HEK293 (cell line): ENCODE data around the gene UBR4.

ENCODE experiments used
- CTCF ChIA-PET: fragments of 350-600 bp; formaldehyde crosslinking; extraction: SDS; loops from one replicate; lab custom pipeline; 2021; ENCODE audit warnings: antibody characterized with exemption; lab: Yijun Ruan, JAX
- POLR2A ChIA-PET: fragments of 300-600 bp; formaldehyde crosslinking; extraction: SDS; loops from one replicate; lab custom pipeline; 2020; ENCODE audit warnings: antibody characterized with exemption, inconsistent platforms; lab: Yijun Ruan, JAX
- H3K27ac ChIP-seq: fragments of 200-500 bp; sonication (Bioruptor generic); 2 replicates; pipeline ENCODE4 v1.5.1; 2014; ENCODE audit warnings: low read depth, low read length, control low read depth, inconsistent platforms; ENCODE audit errors: extremely low read depth
- H3K36me3 ChIP-seq, 2 experiments: fragments of 200-500 bp in 1 of 2; sonication (Bioruptor generic) in 1 of 2; 1 replicate in 1 of 2; 2 replicates in 1 of 2; pipeline ENCODE4 v1.5.1; 2014 to 2017; ENCODE audit warnings: inconsistent platforms in 2 of 2, low read length in 2 of 2; ENCODE audit not compliant: control insufficient read depth in 2 of 2, insufficient read depth in 1 of 2
- H3K4me1 ChIP-seq: fragments of 200-500 bp; sonication (Bioruptor generic); 2 replicates; pipeline ENCODE4 v1.5.1; 2014; ENCODE audit warnings: mild to moderate bottlenecking, low read length, inconsistent platforms; ENCODE audit not compliant: control insufficient read depth, insufficient read depth
- H3K4me3 ChIP-seq: 2 replicates; pipeline ENCODE4 v1.5.1; 2011; ENCODE audit warnings: low read depth, mild to moderate bottlenecking, control low read depth, low read length, moderate library complexity
- H3K9me3 ChIP-seq: fragments of 200-500 bp; sonication (Bioruptor generic); 2 replicates; pipeline ENCODE4 v1.5.1; 2014; ENCODE audit warnings: low read depth, low read length, inconsistent platforms; ENCODE audit not compliant: control insufficient read depth, insufficient read depth
- GLIS1 ChIP-seq: fragments of 450-650 bp; formaldehyde crosslinking; IDR thresholded peaks from 2 replicates; pipeline ENCODE4 v1.5.1; 2016; ENCODE audit warnings: missing biosample characterization, missing genetic modification characterization
- HOXD13 ChIP-seq: sonication (generic); formaldehyde crosslinking; IDR thresholded peaks from 2 replicates; pipeline ENCODE4 v1.8.0; 2022; ENCODE audit warnings: missing genetic modification reagents, borderline replicate concordance
- KLF1 ChIP-seq: fragments of 450-650 bp; formaldehyde crosslinking; IDR thresholded peaks from 2 replicates; pipeline ENCODE4 v1.5.1; 2016; ENCODE audit warnings: missing biosample characterization, missing genetic modification characterization
- KLF17 ChIP-seq: fragments of 450-650 bp; formaldehyde crosslinking; IDR thresholded peaks from 2 replicates; pipeline ENCODE4 v1.5.1; 2016; ENCODE audit warnings: missing biosample characterization, missing genetic modification characterization
- KLF7 ChIP-seq: fragments of 450-650 bp; formaldehyde crosslinking; IDR thresholded peaks from 2 replicates; pipeline ENCODE4 v1.5.1; 2016; ENCODE audit warnings: missing biosample characterization, missing genetic modification characterization, borderline replicate concordance
- SP7 ChIP-seq: fragments of 450-650 bp; formaldehyde crosslinking; IDR thresholded peaks from 2 replicates; pipeline ENCODE4 v1.5.1; 2016; ENCODE audit warnings: missing biosample characterization, missing genetic modification characterization
- YY2 ChIP-seq: fragments of 450-650 bp; formaldehyde crosslinking; IDR thresholded peaks from 2 replicates; pipeline ENCODE4 v1.5.1; 2016; ENCODE audit warnings: missing biosample characterization, missing genetic modification characterization
- ZBTB7A ChIP-seq: fragments of 450-650 bp; formaldehyde crosslinking; IDR thresholded peaks from 2 replicates; pipeline ENCODE4 v1.5.1; 2016; ENCODE audit warnings: low read depth, missing biosample characterization, missing genetic modification characterization
- ZFP3 ChIP-seq: fragments of 450-650 bp; formaldehyde crosslinking; IDR thresholded peaks from 2 replicates; pipeline ENCODE4 v1.5.1; 2016; ENCODE audit warnings: low read depth, missing biosample characterization, missing genetic modification characterization
- ZNF2 ChIP-seq: fragments of 450-650 bp; formaldehyde crosslinking; IDR thresholded peaks from 2 replicates; pipeline ENCODE4 v1.5.1; 2016; ENCODE audit warnings: missing biosample characterization, missing genetic modification characterization
- ZNF221 ChIP-seq: fragments of 450-650 bp; formaldehyde crosslinking; IDR thresholded peaks from 2 replicates; pipeline ENCODE4 v1.5.1; 2017; ENCODE audit warnings: missing biosample characterization, missing genetic modification characterization, borderline replicate concordance
- ZNF248 ChIP-seq: fragments of 450-650 bp; formaldehyde crosslinking; IDR thresholded peaks from 2 replicates; pipeline ENCODE4 v1.5.1; 2017; ENCODE audit warnings: missing biosample characterization, missing genetic modification characterization
- ZNF266 ChIP-seq: fragments of 450-650 bp; formaldehyde crosslinking; IDR thresholded peaks from 2 replicates; pipeline ENCODE4 v1.5.1; 2016; ENCODE audit warnings: missing biosample characterization, missing genetic modification characterization, low read depth
- ZNF280D ChIP-seq: fragments of 450-650 bp; formaldehyde crosslinking; IDR thresholded peaks from 2 replicates; pipeline ENCODE4 v1.5.1; 2016; ENCODE audit warnings: missing biosample characterization, missing genetic modification characterization
- ZNF366 ChIP-seq: fragments of 450-650 bp; formaldehyde crosslinking; conservative IDR thresholded peaks from 2 replicates; pipeline ENCODE4 v1.5.1; 2016; ENCODE audit warnings: missing biosample characterization, missing genetic modification characterization
- ZNF449 ChIP-seq: fragments of 450-650 bp; formaldehyde crosslinking; IDR thresholded peaks from 2 replicates; pipeline ENCODE4 v1.5.1; 2017; ENCODE audit warnings: missing biosample characterization, mild to moderate bottlenecking, missing genetic modification characterization, moderate library complexity
- ZNF501 ChIP-seq: fragments of 450-650 bp; formaldehyde crosslinking; IDR thresholded peaks from 2 replicates; pipeline ENCODE4 v1.5.1; 2016; ENCODE audit warnings: missing biosample characterization, missing genetic modification characterization
- ZNF621 ChIP-seq: fragments of 450-650 bp; formaldehyde crosslinking; IDR thresholded peaks from 2 replicates; pipeline ENCODE4 v1.5.1; 2017; ENCODE audit warnings: missing biosample characterization, missing genetic modification characterization
- ZNF623 ChIP-seq: fragments of 450-650 bp; formaldehyde crosslinking; IDR thresholded peaks from 2 replicates; pipeline ENCODE4 v1.5.1; 2016; ENCODE audit warnings: missing biosample characterization, missing genetic modification characterization
- ZNF629 ChIP-seq: fragments of 450-650 bp; formaldehyde crosslinking; IDR thresholded peaks from 2 replicates; pipeline ENCODE4 v1.5.1; 2017; ENCODE audit warnings: missing biosample characterization, missing genetic modification characterization
- ZNF660 ChIP-seq: fragments of 450-650 bp; IDR thresholded peaks from 2 replicates; pipeline ENCODE4 v1.5.1; 2018; ENCODE audit warnings: missing biosample characterization, mild to moderate bottlenecking, missing genetic modification characterization
- ZNF670 ChIP-seq: fragments of 450-650 bp; formaldehyde crosslinking; IDR thresholded peaks from 2 replicates; pipeline ENCODE4 v1.5.1; 2016; ENCODE audit warnings: missing biosample characterization, missing genetic modification characterization, low read depth
- ZNF704 ChIP-seq: fragments of 450-650 bp; formaldehyde crosslinking; IDR thresholded peaks from 2 replicates; pipeline ENCODE4 v1.5.1; 2016; ENCODE audit warnings: missing biosample characterization, missing genetic modification characterization
- ZNF76 ChIP-seq: fragments of 450-650 bp; formaldehyde crosslinking; IDR thresholded peaks from 2 replicates; pipeline ENCODE4; 2016; ENCODE audit warnings: low read depth, missing biosample characterization, missing genetic modification characterization, borderline replicate concordance
- ZSCAN23 ChIP-seq: fragments of 450-650 bp; formaldehyde crosslinking; IDR thresholded peaks from 2 replicates; pipeline ENCODE4 v1.5.1; 2016; ENCODE audit warnings: missing biosample characterization, missing genetic modification characterization
- ZXDB ChIP-seq: fragments of 450-650 bp; formaldehyde crosslinking; IDR thresholded peaks from 2 replicates; pipeline ENCODE4 v1.5.1; 2016; ENCODE audit warnings: missing biosample characterization, missing genetic modification characterization

The UBR4 gene

GRCh38 chr1:19084206-19084738 is 125.8 kb downstream of the UBR4 start:
- ChIA-PET CTCF (interaction anchor here (0.7 to 3.4 kb wide), 4 partner anchors 27 to 200 kb away, joined by 3 to 17 read pairs (median 4); no protein-coding TSS in a partner anchor), POLR2A (no interaction called here)
- H3K36me3 ChIP-seq, result peaks cover 11 to 99% of the 10 kb centered on the region in 2 experiments
- no peak overlapping the region for H3K4me3 ChIP-seq
- no peak overlapping the region for H3K27ac ChIP-seq
- no peaks in the 10 kb centered on the region for H3K4me1 ChIP-seq
- TF ChIP-seq ZNF449 (tag by site-specific recombination) (no peak), ZNF248 (tag by site-specific recombination) (no peak), GLIS1 (tag by site-specific recombination) (no peak), KLF1 (tag by site-specific recombination) (no peak), ZNF660 (no peak), ZNF280D (tag by site-specific recombination) (no peak), ZFP3 (tag by site-specific recombination) (no peak), ZNF76 (tag by site-specific recombination) (no peak), ZNF670 (tag by site-specific recombination) (no peak), ZNF623 (tag by site-specific recombination) (no peak), ZNF501 (tag by site-specific recombination) (no peak), KLF7 (tag by site-specific recombination) (no peak), ZNF221 (tag by site-specific recombination) (no peak), ZNF621 (tag by site-specific recombination) (no peak), ZBTB7A (tag by site-specific recombination) (no peak)
- no peaks in the 10 kb centered on the region for H3K9me3 ChIP-seq

GRCh38 chr1:19083081-19083480 is 127.0 kb downstream of the UBR4 start:
- H3K36me3 ChIP-seq, result peaks cover 11 to 99% of the 10 kb centered on the region in 2 experiments
- no peak overlapping the region for H3K27ac ChIP-seq
- H3K9me3 ChIP-seq, result no peaks in the 10 kb centered on the region
- H3K4me3 ChIP-seq, result no peak overlapping the region
- TF ChIP-seq ZNF629 (tag by site-specific recombination) (peak; percentile 64), HOXD13 (CRISPR knock-in tag) (no peak), ZXDB (tag by site-specific recombination) (0 out of 2 replicates have a peak, but pooled peaks have one; percentile 31), ZNF266 (tag by site-specific recombination) (no peak), ZNF366 (tag by site-specific recombination) (0 out of 2 replicates have a peak, but pooled peaks have one; percentile 32), YY2 (no peak), ZNF704 (tag by site-specific recombination) (no peak), KLF17 (tag by site-specific recombination) (peak; percentile 88), ZNF2 (tag by site-specific recombination) (no peak), SP7 (tag by site-specific recombination) (0 out of 2 replicates have a peak, but pooled peaks have one; percentile 19), ZSCAN23 (tag by site-specific recombination) (no peak)
- ChIA-PET CTCF (interaction anchor here (0.6 to 3.4 kb wide), 5 partner anchors 8 to 198 kb away, joined by 3 to 17 read pairs (median 3); no protein-coding TSS in a partner anchor), POLR2A (no interaction called here)
- H3K4me1 ChIP-seq, result no peaks in the 10 kb centered on the region
